ENCODE results near the gene ZNF329.

GRCh38 chr19:58150328-58150921, at the start of gene ZNF329:
- TF ChIP-seq CTCF (IDR thresholded peaks at IDR 0.05; ENCODE audit: poor library complexity) (no peak), EZH2phosphoT487 (IDR thresholded peaks at IDR 0.05; ENCODE audit: low read depth, severe bottlenecking, unreplicated experiment) (no peak), EZH2 (IDR thresholded peaks at IDR 0.05; ENCODE audit: borderline replicate concordance) (no peak)
